Measurements from ENCODE around the gene ZMYND19. TPM values are rescaled to one million over a fixed set of nuclear protein-coding genes. Genes with fewer than 3 reads are reported as not detected.
"Not testable (repeated sequence)": the region's sequence is repeated elsewhere in the genome, so short reads cannot be mapped to it uniquely, and the experiment has no call there.

ZMYND19 gene
- 10 to 100 TPM; 12.5 to 22.4 TPM for total RNA-seq
- long read RNA-seq, transcript ZMYND19-201 (6 exons, 1,375 nt): major isoform, 12 of 21 reads
- long read RNA-seq, partial matches to known transcripts: 7 of 21 reads
- long read RNA-seq, other reads (novel, unspliced or antisense): 2 of 21 reads

- intact Hi-C loops (cut with DNase I, micrococcal nuclease): no loop called here
- DNase-seq: peak; percentile 84 to 91
- peak; percentile 96 for ATAC-seq
Observed at GRCh38 chr9:137590469-137591383, at the start of gene ZMYND19. Gene ZMYND19 (minus strand): TSS chr9:137590512. CDS start chr9:137590263, 249 bp downstream.

GRCh38 chr9:137639303-137640051 lies 49.2 kb upstream of the ZMYND19 start:
- no peak for DNase-seq
- ATAC-seq: no peak
- intact Hi-C loops (cut with DNase I, micrococcal nuclease): no loop called here

DNA sequence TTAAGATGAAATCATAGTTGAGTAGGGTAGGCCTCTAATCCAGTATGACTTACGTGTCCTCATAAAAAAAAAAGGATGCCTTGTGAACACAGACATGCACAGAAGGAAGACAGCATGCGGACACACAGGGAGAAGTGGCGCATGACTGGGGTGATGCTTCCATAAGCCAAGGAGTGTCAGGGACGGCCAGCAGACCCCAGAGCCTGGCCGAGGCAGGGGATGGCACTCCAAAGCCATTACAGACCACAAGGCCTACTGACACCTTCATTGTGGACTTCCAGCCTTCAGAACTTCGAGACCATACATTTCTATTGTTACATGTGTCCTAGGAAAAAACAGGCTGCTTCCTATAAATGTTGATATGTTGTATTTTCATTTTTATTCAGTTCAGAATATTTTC lies 48.4 kb upstream of the ZMYND19 start:
- ATAC-seq (no peak), DNase-seq (no peak)
- intact Hi-C loops (cut with DNase I, micrococcal nuclease): no loop called here

DNA sequence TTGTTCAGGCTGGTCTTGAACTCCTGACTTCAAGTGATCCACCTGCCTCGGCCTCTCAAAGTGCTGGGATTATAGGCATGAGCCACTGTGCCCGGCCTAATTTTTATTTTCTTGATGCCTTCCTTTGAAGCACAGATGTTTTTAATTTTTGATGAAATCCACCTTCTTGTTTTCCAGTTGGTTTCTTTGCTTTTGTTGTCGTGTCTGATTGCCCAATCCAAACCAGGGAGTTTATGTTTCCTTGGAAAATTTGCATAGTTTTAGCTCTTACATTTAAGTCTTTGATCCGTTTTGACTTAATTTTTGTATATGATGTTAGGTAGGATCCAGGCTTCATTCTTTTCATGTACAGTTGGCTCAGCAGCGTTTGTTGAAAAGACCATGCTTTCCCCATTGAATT lies 43.7 kb upstream of the ZMYND19 start:
- ATAC-seq (no peak), DNase-seq (no peak)
- intact Hi-C loops (cut with DNase I, micrococcal nuclease): no loop called here

- ATAC-seq (no peak), DNase-seq (no peak)
- intact Hi-C loops (cut with DNase I, micrococcal nuclease): no loop called here
Observed at GRCh38 chr9:137632230-137633161, 42.2 kb upstream of the ZMYND19 start.

GRCh38 chr9:137631345-137632229 lies 41.3 kb upstream of the ZMYND19 start:
- intact Hi-C loops (cut with DNase I, micrococcal nuclease): no loop called here
- no peak for ATAC-seq
- no peak for DNase-seq

DNA sequence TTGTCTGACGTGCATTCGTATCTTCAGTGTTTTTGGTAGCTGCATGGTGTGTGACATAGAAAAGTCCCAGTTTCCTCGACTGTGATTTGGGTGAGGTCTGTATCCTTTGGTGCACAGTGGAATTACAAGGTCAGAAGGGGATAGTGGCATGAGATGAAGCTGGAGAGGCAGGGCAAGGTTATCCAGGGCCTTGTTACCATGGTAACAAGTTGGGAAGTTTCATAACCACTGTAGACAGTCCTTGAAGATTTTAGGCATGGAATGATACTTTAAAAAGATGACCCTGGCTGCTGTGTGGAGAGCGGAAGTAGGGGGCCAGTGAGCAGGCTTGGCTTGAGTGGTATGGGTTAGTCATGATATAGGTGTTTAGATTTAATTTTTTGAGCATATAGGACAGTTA lies 40.4 kb upstream of the ZMYND19 start:
- no peak for DNase-seq
- ATAC-seq: no peak

DNA sequence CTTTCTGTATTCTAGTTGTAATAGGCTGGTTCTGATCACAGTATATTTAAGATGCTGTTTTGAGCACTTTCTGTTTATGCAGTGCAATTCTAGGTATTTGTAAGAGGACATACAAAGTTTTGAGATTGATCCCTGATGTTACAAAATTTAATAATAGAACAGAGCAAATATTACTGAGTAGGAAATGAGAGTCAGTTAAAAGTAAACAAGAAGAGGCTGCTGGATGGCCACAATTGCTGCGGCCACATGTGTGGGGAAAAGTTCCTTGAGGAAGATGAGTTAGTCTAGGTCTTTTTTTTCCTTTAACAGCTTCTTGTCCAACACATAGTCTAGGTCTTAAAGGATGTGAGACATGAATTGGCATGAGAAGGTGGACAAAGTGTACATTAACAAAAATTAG lies 39.8 kb upstream of the ZMYND19 start:
- DNase-seq (no peak), ATAC-seq (no peak)
- intact Hi-C loops (cut with DNase I, micrococcal nuclease): no loop called here

More for the DNA sequence above, 40.4 kb upstream of the ZMYND19 start:
- intact Hi-C loops (cut with DNase I, micrococcal nuclease): no loop called here

DNA sequence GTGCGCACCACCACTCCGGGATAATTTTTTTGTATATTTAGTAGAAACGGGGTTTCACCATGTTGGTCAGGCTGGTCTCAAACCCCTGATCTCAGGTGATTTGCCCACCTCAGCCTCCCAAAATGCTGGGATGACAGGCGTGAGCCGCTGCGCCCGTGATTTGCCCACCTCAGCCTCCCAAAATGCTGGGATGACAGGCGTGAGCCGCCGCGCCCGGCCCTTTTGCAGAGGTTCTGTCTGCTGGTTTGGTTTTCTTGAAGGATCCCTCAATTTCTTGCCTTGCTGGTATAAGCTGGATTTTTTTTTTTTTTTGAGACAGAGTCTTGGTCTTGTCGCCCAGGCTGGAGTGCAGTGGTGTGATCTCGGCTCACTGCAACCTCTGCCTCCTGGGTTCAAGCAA lies 37.1 kb upstream of the ZMYND19 start:
- DNase-seq; ATAC-seq; intact Hi-C loops (cut with DNase I, micrococcal nuclease): not testable (repeated sequence)

GRCh38 chr9:137626464-137626863 lies 36.2 kb upstream of the ZMYND19 start:
- intact Hi-C loops (cut with DNase I, micrococcal nuclease): no loop called here
- DNase-seq (no peak), ATAC-seq (no peak)

DNA sequence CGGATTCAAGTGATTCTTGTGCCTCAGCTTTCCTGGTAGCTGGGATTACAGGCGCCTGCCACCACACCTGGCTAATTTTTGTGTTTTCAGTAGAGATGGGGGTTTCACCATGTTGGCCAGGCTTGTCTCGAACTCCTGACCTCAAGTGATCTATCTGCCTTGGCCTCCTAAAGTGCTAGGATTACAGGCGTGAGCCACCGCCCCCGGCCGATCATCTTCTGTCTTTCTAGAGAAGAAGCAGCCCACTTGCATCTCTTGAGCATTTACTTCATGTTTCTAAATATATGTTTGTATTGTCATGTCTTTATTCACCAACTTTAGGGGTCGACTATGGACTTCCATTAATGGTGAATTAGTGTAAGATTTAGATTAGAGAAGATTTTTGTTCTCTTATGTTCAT lies 31.9 kb upstream of the ZMYND19 start:
- ATAC-seq; DNase-seq; intact Hi-C loops (cut with DNase I, micrococcal nuclease): not testable (repeated sequence)

DNA sequence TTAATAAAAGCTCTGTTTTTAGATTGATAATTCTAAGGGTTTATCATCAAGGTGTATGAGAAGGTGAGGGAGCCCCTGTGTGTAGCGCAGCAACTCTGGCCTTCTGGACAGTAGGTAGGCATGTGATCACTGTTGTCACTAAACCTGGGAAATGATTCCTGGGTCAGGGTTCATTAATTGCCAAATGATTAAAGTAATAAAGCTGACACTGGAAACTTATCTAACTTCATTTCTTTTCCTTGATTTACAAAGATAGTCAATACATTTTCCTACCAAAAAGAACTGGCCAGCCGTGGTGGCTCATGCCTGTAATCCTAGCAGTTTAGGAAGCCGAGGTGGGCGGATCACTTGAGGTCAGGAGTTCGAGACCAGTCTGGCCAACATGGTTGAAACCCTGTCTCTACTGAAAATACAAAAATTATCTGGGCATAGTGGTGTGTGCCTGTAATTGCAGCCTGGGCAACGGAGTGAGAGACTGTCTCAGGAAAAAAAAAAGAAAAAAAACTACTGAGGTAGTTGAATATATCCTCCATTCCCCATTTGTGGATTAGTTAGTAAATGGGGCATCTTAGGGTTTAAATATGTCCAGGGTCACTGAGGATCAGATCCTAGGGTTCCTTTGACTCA lies 30.9 kb upstream of the ZMYND19 start:
- ATAC-seq: no peak
- intact Hi-C loops (cut with DNase I, micrococcal nuclease): no loop called here

GRCh38 chr9:137620581-137620980 lies 30.3 kb upstream of the ZMYND19 start:
- DNase-seq (no peak), ATAC-seq (no peak)
- intact Hi-C loops (cut with DNase I, micrococcal nuclease): no loop called here

More for the DNA sequence above, 30.9 kb upstream of the ZMYND19 start:
- no peak for DNase-seq

DNA sequence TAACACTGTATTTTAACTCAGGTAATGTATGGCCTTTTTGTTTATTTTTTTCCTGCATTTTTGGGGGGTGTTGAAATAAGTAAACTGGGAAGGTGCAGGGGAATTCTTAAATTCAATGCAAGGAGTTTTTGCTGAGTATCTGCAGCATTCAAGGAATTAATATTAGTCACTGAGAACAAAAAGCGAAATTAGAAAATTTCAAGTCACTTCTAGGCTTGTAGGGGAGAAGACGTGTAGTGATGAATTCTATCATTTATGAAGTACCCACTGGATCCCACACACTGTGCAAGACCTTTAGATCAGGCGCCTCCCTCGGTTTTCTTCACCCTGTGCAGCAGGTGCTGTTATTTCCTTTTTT lies 29.7 kb upstream of the ZMYND19 start:
- ATAC-seq (no peak), DNase-seq (no peak)
- intact Hi-C loops (cut with DNase I, micrococcal nuclease): no loop called here

GRCh38 chr9:137619240-137620047 lies 29.1 kb upstream of the ZMYND19 start:
- DNase-seq (peak in 1 of 2 donors; percentile 53), ATAC-seq (peak; percentile 17)
- intact Hi-C loops (cut with DNase I, micrococcal nuclease): no loop called here
